Activated T-cell treated with anti-CD3 and anti-CD28 coated beads for 24 hours (primary cell): ENCODE measurements around the gene SPDYE2B.
"Not testable (repeated sequence)": the region's sequence is repeated elsewhere in the genome, so short reads cannot be mapped to it uniquely, and the experiment has no call there.

Experiments used
- DNase-seq: peaks from one replicate; pipeline ENCODE4 v3.0.0-alpha.2; 2020; ENCODE audit warnings: low read depth

SPDYE2B gene

GRCh38 chr7:102642691-102643090, 7.4 kb upstream of the SPDYE2B start, which contains the start of gene UPK3BL1:
Gene UPK3BL1 (minus strand): TSS chr7:102642791. CDS start chr7:102642741, 50 bp downstream.
- DNase-seq = not testable (repeated sequence)

DNA sequence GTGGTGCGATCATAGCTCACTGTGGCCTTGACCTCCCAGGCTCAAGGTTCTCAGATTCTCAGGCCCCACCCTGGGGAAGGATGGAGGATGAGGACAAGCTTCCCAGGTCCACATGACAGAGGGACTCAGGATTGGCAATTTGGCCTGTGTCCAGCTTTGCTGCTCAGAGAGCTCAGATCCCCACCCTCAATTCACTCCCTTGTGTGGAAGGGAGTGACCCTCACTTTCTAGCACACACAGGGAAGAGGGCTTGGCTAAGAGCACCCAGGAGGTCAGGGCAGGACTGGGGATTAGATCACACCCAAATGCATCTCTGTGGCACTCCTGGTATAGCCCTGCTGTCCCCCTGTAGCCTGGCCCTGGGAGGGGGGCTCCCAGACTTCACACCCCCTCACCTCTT, 6.7 kb upstream of the SPDYE2B start:
- not testable (repeated sequence) for DNase-seq

- not testable (repeated sequence) for DNase-seq
Observed at GRCh38 chr7:102647813-102648212, 2.3 kb upstream of the SPDYE2B start.

GRCh38 chr7:102664765-102665164, 14.6 kb downstream of the SPDYE2B start:
- DNase-seq = not testable (repeated sequence)

DNA sequence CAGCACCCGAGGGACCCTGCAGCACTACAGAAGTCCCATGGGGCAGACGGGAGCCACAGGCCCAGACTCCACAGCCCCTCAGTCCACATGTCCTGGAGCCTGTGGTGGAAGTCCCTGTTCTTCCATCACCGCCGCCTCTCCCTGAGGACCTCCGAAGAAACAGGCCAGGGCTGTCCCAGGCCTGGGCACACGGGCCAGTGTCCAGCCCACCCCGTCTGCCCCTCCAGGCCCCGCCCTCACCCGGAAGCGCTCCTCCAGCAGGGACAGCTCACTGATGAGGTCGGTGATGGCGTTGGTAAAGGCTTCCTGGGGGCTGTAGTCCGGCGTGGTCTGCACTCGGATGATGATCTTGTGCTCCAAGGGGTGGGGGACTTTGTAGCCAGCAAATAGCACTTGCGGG, 16.7 kb downstream of the SPDYE2B start:
- not testable (repeated sequence) for DNase-seq

DNA sequence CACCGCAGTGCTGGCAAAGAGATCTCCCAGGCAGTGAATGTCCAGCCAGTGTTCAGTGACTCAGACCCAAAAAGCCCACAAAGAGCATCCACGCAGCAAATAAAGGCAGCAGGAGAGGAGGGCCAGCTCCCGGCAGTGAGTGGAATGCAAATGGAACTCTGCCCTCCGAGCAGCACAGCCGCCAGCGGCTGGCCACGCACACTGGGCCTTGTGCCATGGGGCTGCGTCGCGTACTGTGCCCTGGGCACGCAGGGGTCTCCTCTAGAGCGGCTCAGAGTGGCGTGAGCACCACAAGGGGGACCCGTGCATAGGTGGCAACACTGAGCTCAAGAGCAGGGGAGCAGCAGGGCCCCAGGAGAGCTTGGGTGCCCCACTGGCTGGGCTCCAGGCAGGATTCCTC, 17.4 kb downstream of the SPDYE2B start:
- not testable (repeated sequence) for DNase-seq

- DNase-seq = not testable (repeated sequence)
Observed at GRCh38 chr7:102671166-102671955, 21.2 kb downstream of the SPDYE2B start, which contains the start of gene POLR2J2. Gene POLR2J2 (minus strand): TSS chr7:102671663. CDS start chr7:102671601, 62 bp downstream.

GRCh38 chr7:102671956-102672307, 21.8 kb downstream of the SPDYE2B start:
- DNase-seq = not testable (repeated sequence)

DNA sequence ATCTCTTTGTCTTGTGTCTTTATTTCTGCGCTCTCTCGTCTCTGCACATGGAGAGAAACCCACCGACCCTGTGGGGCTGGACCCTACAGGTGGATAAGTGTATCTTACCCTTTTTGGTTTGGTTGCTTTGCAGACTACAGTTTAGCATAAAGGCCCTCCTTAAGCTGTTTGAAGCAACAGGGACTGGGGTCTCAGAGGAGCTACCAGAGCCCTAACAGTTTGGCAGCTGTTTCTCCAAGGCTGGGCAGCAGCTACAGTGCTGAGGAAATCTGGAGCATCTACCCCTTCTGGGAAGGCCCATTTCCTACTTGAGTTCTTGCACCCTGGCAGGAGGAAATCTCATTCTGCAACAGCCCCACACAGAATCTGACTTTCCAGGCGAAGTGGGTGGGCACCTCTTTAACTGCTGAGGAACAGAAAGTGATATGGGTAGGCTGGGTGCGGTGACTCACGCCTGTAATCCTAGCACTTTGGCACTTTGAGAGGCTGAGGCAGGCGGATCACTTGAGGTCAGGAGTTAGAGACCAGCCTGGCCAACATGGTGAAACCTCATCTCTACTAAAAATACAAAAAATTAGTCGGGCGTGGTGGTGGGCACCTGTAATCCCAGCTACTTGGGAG, 23.4 kb downstream of the SPDYE2B start:
- DNase-seq = not testable (repeated sequence)

DNA sequence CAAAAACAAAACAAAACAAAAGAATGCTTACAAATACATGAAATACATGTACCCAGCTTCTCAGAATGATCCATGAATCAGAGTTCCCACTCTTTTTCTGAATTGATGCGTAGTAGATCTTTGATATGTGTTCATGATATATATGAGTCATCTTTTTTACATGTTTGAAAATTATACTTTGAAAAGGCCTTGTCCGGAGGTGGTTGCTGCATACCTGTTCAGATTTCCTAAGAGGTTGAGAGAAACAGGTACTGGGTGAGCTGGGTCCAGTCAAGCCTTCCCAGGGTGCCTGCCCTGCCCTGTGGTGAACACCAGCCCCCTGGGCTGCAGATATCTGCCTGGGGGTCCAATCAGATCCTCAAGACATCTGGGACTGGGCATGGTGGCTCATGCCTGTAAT, 25.4 kb downstream of the SPDYE2B start:
- not testable (repeated sequence) for DNase-seq

DNA sequence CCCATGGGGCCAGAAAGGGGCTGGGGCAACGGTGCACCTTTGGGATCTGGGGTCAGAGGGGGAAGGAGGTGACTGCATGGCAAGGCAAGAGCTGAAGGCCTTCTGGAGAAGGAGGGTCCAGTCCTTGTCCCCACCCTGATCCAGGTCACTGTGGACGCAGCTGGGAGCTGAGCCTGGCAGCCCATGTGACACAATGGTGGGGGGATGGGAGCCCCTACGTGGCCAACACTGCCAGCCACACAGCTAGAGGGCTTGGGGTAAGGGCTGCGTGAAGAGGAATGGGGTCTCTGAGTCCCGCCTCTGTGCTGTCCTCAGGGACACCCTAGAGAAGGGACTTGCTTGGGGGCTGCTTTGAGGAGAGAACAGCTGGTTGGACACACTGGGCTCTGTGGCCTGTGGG, 30.7 kb downstream of the SPDYE2B start:
- not testable (repeated sequence) for DNase-seq

- DNase-seq = not testable (repeated sequence)
Observed at GRCh38 chr7:102682560-102682959, 32.4 kb downstream of the SPDYE2B start.

- DNase-seq = not testable (repeated sequence)
Observed at GRCh38 chr7:102688299-102689036, 38.3 kb downstream of the SPDYE2B start.

- DNase-seq = not testable (repeated sequence)
Observed at GRCh38 chr7:102689436-102690282, 39.5 kb downstream of the SPDYE2B start.

GRCh38 chr7:102690602-102691001, 40.5 kb downstream of the SPDYE2B start:
- not testable (repeated sequence) for DNase-seq

DNA sequence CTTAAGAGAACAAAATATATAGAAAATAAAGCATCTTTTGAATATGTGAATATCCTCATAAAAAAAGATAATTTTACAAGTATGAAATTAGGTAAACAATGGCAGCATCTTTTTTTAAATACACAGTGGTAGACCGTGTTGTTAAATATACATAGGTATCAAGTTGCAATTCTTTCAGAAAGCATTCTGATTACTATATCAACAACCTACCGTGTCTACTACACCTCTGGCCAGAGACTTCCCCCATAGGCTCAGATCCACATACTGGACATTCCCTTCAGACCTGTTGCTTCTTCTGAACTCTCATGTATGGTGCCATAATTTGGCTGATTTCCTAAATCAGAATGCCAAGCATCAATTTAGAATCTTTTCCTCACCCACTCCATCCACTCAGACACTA, 43.9 kb downstream of the SPDYE2B start:
- DNase-seq = not testable (repeated sequence)

- DNase-seq = not testable (repeated sequence)
Observed at GRCh38 chr7:102695033-102695552, 45.0 kb downstream of the SPDYE2B start.

DNA sequence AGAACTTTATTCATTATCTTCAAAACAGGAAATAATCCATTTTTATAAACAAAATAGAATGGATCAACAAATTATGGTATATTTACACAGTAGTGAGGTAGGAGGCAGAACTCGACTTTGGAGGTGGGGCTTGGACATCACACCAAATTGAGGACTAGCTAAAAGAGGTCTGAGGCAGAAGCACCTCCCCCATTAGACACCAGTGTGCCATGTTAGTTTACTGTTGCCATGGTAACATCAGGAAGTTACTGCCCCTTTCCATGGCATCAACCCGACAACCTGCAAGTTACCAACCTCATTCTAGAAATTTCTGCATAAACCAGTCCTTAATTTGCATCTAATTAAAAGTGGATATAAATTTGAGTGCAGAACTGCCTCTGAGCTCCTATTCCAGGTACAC, 45.9 kb downstream of the SPDYE2B start:
- DNase-seq = not testable (repeated sequence)

GRCh38 chr7:102697642-102698512, 47.8 kb downstream of the SPDYE2B start:
- not testable (repeated sequence) for DNase-seq
